Activated CD8-positive, alpha-beta memory T cell treated with anti-CD3 and anti-CD28 coated beads for 48 hours (primary cell): ENCODE results near the gene POGZ.

ENCODE experiments used
- DNase-seq, 3 experiments: peaks; one replicate each; pipeline ENCODE4 v3.0.0-alpha.2; 2020; ENCODE audit warnings: low read depth in 2 of 3, low spot score in 2 of 3

The POGZ gene

DNA sequence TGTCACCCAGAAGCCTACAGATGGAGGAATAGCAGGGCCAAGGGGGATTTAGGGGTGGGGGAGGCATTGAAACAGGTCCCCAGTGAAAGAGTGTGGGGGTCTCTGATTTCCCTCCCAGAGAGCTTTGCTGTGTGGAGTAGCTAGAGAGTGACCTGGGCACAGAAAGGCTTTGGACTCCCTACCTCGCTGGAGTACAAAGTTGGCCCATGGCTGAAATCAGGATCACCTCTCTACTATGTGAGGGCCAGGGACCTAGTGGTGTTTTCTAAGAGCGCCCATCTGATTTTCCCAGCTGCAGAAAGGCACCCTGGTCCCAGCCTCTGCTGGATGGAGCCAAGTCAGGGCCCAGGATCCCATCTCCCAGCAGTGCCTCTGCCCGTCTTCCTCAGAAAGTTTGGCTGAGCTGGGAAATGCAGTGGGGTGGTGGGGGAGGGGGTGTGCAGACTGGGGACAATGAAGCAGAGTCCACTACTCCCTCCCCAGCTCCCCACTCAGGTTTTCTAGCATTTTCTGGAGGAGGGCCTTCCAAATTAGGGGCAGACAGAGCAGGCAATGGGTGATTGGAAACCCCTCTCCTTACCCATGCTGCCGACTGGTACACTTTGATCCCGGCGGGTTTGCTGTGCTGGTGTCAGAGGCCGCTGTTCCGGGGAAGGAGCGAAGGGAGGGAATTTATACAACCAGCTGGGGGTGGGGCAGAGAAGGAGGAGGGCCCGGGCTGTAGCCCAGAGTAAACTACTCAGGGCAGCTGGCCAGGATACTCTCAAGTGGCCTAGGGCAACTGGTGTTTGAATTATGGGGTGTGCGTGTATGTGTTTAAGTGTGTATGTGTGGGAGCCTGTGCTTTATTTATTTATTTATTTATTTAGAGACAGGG is 87.0 kb downstream of the POGZ start, which contains the start of gene SELENBP1:
SELENBP1 (minus strand) TSS at position 648 of the 877 bp plus-strand sequence; CDS start at position 584, 64 bp downstream.
- no peak for DNase-seq

DNA sequence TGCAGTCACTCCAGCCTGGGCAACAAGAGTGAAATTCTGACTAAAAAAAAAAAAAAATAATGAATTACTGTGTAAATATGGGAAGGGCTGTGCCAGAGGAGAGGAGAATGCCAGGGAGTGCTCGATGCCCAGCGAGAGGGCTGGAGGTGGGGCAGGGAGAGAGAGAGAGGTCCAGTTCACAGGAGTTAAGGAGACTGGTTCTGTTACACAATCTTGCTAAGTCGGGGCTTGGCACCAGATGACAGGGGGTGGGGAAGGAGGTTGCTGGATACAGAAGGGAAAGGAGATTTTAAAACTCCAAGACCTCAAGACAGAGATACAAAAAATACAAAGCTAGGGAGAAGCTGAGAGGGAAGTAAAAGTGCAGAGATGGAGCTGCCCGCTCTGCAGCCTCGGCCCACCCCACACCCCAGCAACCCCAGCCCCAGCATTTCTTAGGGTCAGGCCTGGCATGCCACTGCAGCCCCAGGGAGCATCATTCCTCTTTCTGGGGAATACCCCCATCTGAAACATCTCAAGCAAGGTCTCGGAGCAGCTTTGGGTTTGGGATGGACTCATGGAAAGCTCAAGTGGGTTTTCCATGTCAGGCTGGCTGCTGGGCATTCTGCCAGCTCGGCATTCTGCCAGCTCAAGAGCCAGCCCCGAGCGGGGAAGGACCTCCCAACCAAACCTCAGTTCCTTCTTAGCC is 87.8 kb downstream of the POGZ start:
- DNase-seq: no peak

DNA sequence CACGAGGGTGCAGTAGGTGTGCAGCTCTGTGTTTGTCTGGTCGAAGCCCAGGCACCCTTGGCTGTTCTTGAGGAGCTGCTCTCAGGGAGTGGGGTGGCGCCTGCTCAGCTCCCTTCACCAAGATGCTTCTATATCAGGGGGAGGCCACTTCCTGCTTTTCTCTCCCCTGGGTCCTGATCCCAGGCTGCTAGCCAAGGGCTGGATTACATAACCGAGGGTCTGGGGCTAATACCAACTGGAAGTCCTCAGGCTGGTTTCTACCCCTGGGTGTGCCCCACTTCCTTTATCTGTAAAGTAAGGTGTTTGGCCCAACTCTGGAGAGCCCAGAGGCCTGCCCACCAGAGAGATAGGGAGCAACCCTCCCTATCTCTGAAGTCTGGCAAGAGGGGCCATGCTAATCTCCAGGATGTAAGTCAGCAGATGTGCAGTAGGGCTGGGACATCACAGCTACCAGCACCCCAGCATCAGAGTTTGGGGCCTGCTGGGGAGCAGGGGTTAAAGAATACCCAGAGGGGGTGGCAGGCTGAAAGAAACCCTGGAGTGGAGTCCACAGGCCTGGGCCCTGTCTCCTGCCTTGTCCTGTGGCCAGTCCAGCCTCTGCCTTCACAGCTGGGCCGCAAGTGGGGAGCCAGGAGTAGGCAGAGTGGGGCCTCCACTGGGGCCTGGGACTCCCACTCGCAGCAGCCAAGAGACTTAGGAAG is 88.9 kb downstream of the POGZ start:
- no peak for DNase-seq

DNA sequence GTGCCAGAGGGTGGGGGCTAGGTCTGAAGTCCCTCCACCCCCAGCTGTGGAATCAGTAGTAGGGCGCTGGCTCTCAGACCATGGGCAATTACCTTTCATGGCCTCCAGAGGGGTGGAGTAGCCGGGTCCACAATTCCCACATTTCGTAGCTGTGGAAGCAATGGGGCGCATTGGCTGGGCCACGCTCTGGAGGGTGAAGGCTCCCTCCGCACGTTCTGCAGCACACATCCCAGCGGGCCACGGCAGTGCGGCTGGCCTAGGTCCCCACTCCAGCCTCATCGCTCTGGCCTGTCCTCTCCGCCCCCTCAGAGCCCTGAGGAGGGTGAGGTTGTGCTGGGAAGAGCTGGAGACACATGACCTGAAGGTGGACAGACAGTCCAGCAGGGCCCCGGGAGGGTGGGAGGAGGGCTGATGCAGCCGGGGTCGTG is 89.7 kb downstream of the POGZ start:
- no peak for DNase-seq

DNA sequence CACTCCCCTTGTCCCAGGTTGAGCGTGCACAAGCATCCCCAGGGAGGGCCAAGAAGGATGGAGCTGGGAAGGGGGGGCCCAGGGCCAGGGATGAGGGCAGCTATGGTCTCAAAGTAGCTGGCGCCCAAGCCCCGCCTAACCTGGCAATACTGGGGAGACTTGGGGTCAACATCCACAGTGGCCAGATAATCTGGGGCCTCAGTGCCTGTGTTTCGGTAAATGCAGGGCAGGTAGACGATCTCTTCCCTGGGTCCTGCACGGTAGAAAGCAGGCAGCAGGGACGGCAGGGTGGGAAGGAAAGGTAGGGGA is 90.0 kb downstream of the POGZ start:
- DNase-seq: no peak

DNA sequence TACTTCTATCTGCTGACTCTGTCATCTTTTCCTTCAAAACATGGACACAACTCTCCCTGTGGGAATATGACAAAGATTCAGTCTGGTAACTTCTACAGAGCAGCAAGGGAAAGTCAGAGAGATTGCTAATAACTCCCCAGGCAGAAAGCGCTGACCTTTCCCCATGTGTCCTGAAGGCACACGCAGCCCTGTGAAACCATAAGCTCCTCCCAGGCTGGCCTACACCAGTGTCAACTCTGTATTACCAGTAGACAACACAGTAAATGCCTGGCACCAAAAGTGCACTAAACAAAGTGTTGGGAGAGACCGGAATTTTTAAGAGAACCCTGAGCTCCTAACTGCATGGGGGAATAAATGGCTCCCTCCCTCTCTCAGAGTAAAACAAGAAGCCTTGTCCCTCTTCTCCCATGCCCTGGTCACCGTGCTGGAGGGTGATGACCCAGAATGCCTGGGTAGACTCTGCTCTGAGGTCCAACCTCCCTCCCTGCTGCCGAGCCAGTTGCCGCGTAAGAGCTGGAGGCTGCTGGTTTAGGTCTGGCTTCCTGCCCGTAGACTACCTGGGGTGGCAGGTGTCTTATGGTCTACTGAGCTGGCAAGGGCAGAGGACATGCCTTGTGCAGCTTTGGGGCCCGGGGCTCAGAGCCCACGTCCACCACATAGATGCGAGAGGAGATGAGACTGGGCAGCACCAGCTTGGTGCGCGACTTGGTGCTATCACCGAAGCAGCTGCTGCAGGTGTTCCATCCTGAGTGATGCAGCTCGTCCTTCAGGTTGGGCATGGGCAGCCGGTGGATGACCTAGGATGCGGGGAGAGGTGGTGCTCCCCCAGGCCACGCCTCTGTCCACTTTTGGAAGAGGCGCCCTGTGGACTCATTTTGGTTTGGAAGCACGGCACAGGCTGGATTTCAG is 90.6 kb downstream of the POGZ start:
- no peak for DNase-seq

DNA sequence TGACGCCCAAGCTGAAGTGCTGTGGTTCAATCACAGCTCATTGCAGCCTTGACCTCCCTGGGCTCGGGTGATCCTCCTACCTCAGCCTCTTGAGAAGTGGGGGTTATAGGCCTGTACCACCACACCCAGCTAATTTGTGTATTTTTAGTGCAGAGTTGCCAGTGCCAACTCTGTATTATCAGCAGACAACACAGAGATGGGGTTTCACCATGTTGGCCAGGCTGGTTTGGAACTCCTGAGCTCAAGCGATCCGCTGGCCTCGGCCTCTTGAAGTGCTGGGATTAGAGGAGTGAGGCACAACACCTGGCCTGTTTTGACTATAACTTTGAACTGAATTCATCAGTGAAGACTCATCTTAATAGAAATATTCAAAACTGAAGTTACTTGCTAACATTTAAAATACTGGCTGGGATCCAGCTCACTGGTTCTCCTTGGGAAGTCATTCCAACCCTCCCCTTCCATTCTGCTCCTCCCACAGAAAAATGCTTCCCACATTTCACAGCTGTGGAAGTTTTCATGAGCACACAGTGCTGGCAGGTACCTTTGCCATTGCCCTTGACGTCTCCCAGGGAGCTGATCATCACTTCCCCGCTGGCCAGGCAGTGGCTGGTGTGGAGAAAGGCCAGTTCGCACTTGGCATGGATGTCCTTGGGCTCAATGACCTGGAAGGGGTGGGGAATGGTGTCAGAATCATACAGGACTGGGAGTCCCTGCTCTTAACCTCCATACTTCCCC is 91.5 kb downstream of the POGZ start:
- DNase-seq: no peak

DNA sequence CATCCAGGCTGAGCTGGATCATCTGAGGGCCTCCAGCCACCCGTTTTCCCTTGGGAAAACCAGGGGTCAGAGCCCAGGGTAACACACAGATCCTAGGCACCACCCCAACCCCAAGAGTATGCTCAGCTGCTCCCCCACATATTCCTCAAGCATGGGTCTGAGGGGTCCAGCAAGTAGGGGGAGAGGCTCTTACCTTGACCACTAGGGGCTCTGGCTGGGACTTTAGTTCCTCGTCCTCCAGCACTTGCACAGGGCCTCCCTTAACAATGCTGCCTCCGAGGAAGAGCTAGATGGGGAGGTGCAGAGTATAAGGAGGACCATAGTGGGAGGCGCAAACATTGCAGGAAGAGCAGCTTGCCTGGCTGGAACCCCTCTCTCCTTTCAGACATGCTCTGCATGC is 94.3 kb downstream of the POGZ start:
- DNase-seq: no peak

DNA sequence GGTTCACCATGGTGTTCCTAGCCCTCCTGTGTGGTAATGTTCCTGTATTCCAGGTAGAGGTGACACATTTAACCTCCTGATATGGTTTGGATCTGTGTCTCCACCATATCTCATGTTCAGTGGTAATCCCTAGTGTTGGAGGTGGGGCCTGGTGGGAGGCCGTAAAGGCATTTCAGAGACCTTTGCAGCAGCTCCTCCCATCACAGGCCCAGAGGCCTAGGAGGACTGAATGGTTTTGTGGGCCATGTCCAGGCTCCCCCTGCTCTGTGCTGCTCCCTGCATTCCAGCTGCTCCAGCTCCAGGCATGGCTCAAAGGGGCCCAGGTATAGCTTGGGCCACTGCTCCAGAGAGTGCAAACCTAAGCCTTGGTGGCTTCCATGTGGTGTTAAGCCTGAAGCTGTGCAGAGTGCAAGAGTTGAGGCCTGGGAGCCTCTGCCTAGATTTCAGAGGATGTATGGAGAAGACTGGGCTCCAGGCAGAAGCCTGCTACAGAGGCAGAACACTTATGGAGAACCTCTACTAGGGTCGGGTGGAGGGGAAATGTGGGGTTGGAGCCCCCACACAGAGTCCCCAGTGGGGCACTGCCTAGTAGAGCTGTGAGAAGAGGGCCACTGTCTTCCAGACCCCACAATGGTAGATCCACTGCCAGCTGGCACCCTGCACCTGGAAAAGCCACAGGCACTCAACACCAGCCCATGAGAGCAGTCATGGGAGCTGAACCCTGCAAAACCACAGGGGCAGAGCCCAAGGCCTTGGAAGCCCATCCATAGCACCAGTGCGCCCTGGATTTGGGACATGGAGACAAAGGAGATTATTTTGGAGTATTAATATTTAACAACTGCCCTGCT is 96.8 kb downstream of the POGZ start:
- DNase-seq: no peak

DNA sequence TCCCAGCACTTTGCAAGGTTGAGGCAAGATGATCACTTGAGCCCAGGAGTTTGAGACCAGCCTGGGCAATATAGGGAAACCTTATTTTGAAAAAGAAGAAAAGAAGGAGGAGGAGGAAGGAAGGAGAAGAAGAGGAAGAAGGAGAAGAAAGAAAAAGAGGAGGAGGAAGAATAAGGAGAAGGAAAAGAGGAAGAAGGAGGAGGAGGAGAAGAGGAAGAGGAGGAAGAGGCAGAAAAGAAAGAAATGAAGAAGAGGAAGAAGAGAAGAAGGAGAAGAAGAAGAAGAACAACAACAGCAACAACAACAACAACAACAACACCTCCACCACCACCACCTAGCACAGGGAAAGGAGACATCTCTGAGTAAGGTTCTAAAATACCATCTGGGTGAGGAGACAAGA is 97.4 kb downstream of the POGZ start:
- no peak for DNase-seq

DNA sequence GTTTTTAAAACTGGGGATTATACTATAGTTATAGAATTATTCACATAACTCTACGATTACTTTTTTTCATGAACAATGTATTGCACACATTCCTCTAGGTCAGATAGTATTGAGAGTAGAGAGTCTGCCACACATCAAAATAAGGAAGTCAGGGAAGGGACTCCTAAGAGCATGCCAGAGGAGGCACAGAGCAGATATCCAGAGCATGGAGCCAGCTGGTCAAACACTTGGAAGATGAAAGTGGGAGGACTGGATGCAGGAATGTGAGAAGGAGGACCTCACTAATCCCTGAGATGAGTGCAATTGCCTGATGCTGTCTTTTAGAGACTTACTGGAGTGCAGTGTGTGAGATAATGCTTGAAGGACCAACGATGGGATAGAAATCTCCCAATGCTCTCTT is 102.6 kb downstream of the POGZ start:
- DNase-seq: no peak
